Endothelial cell of umbilical vein (primary cell): ENCODE data around the gene EHMT1. TPM values are rescaled to one million over a fixed set of nuclear protein-coding genes. Genes with fewer than 3 reads are reported as not detected.
A peak's percentile ranks its signal among the peaks of the same experiment; 100 is the strongest.

ENCODE experiments used
- BruUV-seq: library from RNA; stranded (reverse); fragments of 400-500 nt; replicated peaks from 2 replicates; lab custom pipeline; 2021; lab: Mats Ljungman, UMichigan
- CTCF ChIA-PET: fragments of 300-600, 350-600 bp; sonication (Branson Sonifier 250); formaldehyde crosslinking; loops from one replicate; lab custom pipeline; 2021; ENCODE audit warnings: antibody characterized with exemption, inconsistent platforms; lab: Charles Lee
- POLR2A ChIA-PET: fragments of 300-600, 350-600 bp; sonication (Branson Sonifier 250); formaldehyde crosslinking; loops from one replicate; lab custom pipeline; 2021; ENCODE audit warnings: antibody characterized with exemption, inconsistent platforms; lab: Charles Lee
- DNase-seq: peaks from one replicate; pipeline ENCODE4 v3.0.0-alpha.2; 2011; ENCODE audit warnings: low read depth, low spot score
- FAIRE-seq: peaks from 2 replicates; lab custom pipeline; 2011; peaks lifted over from hg19 to GRCh38; lab: Jason Lieb, UNC
- H2AFZ ChIP-seq: 2 replicates; pipeline ENCODE4 v1.6.0; 2012; ENCODE audit warnings: low read depth, low read length, control low read depth, inconsistent platforms
- H3K27ac ChIP-seq: 2 replicates; pipeline ENCODE4 v1.5.1; 2011; ENCODE audit warnings: low read depth, mild to moderate bottlenecking, control low read depth, low read length, moderate library complexity; ENCODE audit not compliant: insufficient read depth
- H3K27me3 ChIP-seq, 2 experiments: 2 replicates each; pipeline versions ENCODE4 v1.6.0 to v1.6.1; 2011; ENCODE audit warnings: low read length in 2 of 2, mixed read lengths in 1 of 2; ENCODE audit not compliant: control insufficient read depth in 2 of 2, insufficient read depth in 2 of 2
- H3K36me3 ChIP-seq, 2 experiments: 2 replicates in 1 of 2; 3 replicates in 1 of 2; pipeline ENCODE4 v1.5.1; 2011; ENCODE audit warnings: low read length in 2 of 2, mild to moderate bottlenecking in 1 of 2, moderate library complexity in 1 of 2; ENCODE audit not compliant: control insufficient read depth in 2 of 2, insufficient read depth in 2 of 2; ENCODE audit errors: extremely low read depth in 1 of 2
- H3K4me1 ChIP-seq: 3 replicates; pipeline ENCODE4 v1.5.1; 2011; ENCODE audit warnings: mild to moderate bottlenecking, low read length; ENCODE audit not compliant: control insufficient read depth, insufficient read depth; ENCODE audit errors: extremely low read depth
- H3K4me2 ChIP-seq: 2 replicates; pipeline ENCODE4 v1.6.1; 2011; ENCODE audit warnings: low read length, control low read depth, mixed read lengths; ENCODE audit not compliant: insufficient read depth
- H3K4me3 ChIP-seq, 3 experiments: fragments of 200-600 bp in 1 of 3; sonication (generic), shearing (Covaris generic) in 1 of 3; replicated peaks in 1 of 3; 2 replicates each; pipeline ENCODE4 v1.5.1; 2011 to 2016; ENCODE audit warnings: control low read depth in 3 of 3, low read length in 3 of 3, mild to moderate bottlenecking in 2 of 3, inconsistent platforms in 1 of 3, low read depth in 1 of 3, moderate library complexity in 1 of 3; ENCODE audit not compliant: insufficient read depth in 1 of 3
- H3K79me2 ChIP-seq: 2 replicates; pipeline ENCODE4 v1.6.0; 2012; ENCODE audit warnings: low read length, inconsistent platforms; ENCODE audit not compliant: control insufficient read depth, insufficient read depth
- H3K9ac ChIP-seq: replicated peaks from 2 replicates; pipeline ENCODE3; 2011; ENCODE audit warnings: low read length, control low read depth; ENCODE audit not compliant: insufficient read depth; ENCODE audit errors: extremely low read depth
- H3K9me1 ChIP-seq: replicated peaks from 3 replicates; pipeline ENCODE4 v1.6.0; 2011; ENCODE audit warnings: mild to moderate bottlenecking, low read length; ENCODE audit not compliant: control insufficient read depth, insufficient read depth; ENCODE audit errors: extremely low read depth
- H3K9me3 ChIP-seq: replicated peaks from 2 replicates; pipeline ENCODE4 v1.5.1; 2012; ENCODE audit warnings: low read length, inconsistent platforms; ENCODE audit not compliant: control insufficient read depth, insufficient read depth
- H4K20me1 ChIP-seq: replicated peaks from 2 replicates; pipeline ENCODE3; 2011; ENCODE audit warnings: mild to moderate bottlenecking, low read length; ENCODE audit not compliant: control insufficient read depth, insufficient read depth; ENCODE audit errors: extremely low read depth
- EZH2 ChIP-seq: IDR thresholded peaks from 2 replicates; pipeline ENCODE4 v1.6.1; 2012; ENCODE audit warnings: borderline replicate concordance, low read depth, mild to moderate bottlenecking, moderate library complexity, low read length, inconsistent platforms; ENCODE audit not compliant: severe bottlenecking
- FOS ChIP-seq: IDR thresholded peaks from 2 replicates; pipeline ENCODE4 v1.6.1; 2011; ENCODE audit warnings: mild to moderate bottlenecking, low read length, moderate library complexity, borderline replicate concordance; ENCODE audit not compliant: insufficient read depth
- GATA2 ChIP-seq: IDR thresholded peaks from 2 replicates; pipeline ENCODE4 v1.7.0; 2011; ENCODE audit warnings: low read depth, mild to moderate bottlenecking, moderate library complexity, mixed read lengths, low read length; ENCODE audit not compliant: insufficient read length, insufficient read depth
- JUN ChIP-seq: IDR thresholded peaks from 2 replicates; pipeline ENCODE4 v1.6.1; 2011; ENCODE audit warnings: borderline replicate concordance, low read depth; ENCODE audit not compliant: insufficient read length, insufficient read depth
- MYC ChIP-seq: IDR thresholded peaks from one replicate; pipeline ENCODE4 v1.6.1; 2011; ENCODE audit warnings: mild to moderate bottlenecking, low read depth, low read length
- POLR2A ChIP-seq: IDR thresholded peaks from 2 replicates; pipeline ENCODE4 v1.6.1; 2012; ENCODE audit warnings: low read depth, mild to moderate bottlenecking, control low read depth, low read length
- POLR2AphosphoS5 ChIP-seq: IDR thresholded peaks from 2 replicates; pipeline ENCODE4 v1.6.1; 2012; ENCODE audit warnings: low read depth, mild to moderate bottlenecking, control low read depth, low read length, moderate library complexity; ENCODE audit not compliant: insufficient read depth
- dilution Hi-C: fragments of 300-500 bp; cut with MboI; formaldehyde crosslinking; loops from one replicate; pipeline ENCODE4 v1.15.0; 2019; ENCODE audit warnings: low sequenced_read_pairs; ENCODE audit not compliant: extremely low pct_ligation_motif_present
- intact Hi-C: fragments of 100-400 bp; cut with micrococcal nuclease; formaldehyde crosslinking; loops from one replicate; pipeline ENCODE4 v1.10.0; 2022
- polyA plus RNA-seq, 4 experiments: library from polyadenylated mRNA; depleted of rRNA in 3 of 4; stranded (reverse) in 3 of 4; unstranded in 1 of 4; fragments of >200 nt; gene quantifications; 2 replicates each; pipeline versions ENCODE4 v1.2.1 to v1.2.3, GENCODE V29; 2011 to 2012; ENCODE audit warnings: missing spikeins in 1 of 4
- total RNA-seq: library from RNA; stranded (reverse); gene quantifications from 2 replicates; pipeline ENCODE4 v1.2.3, GENCODE V29; 2021
- TF ChIP-seq, protein P1 (sequence below): IDR thresholded peaks from 2 replicates; pipeline ENCODE4 v1.6.1; 2011; ENCODE audit not compliant: insufficient read depth, insufficient read length

The EHMT1 gene
- total and polyA plus RNA-seq, 2 donors (not counting 3 experiments of a cell fraction or from before 2014, with no cell fraction given) = 48.2 to 104 TPM

DNA sequence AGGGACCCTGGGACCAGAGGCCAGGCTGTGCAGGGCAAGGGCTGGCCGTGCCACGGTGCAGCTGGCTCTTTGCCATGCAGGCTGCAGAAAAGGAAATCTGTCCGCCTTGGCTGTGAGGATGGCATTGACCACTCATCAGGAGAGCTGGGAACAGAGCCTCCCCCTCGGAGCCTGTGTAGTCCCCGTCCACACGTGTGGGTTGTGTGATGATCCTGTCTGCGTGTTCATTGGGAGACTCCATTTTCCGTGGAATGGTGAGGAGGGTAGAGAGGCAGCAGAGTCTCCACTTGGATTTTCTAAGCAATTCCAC lies 47.7 kb downstream of the EHMT1 start:
- Histone ChIP-seq H4K20me1 (no peaks in the 10 kb centered on the region), H3K79me2 (peaks cover 68% of the 10 kb centered on the region), H3K36me3 (peaks cover 0 to 3% of the 10 kb centered on the region in 2 experiments), H3K9me1 (no peaks in the 10 kb centered on the region), H3K27ac (no peak overlapping the region), H3K4me3 (no peak overlapping the region), H3K4me1 (peaks cover 13% of the 10 kb centered on the region), H2AFZ (no peak overlapping the region), H3K9ac (no peak overlapping the region), H3K9me3 (no peaks in the 10 kb centered on the region), H3K27me3 (no peaks in the 10 kb centered on the region), H3K4me2 (peak overlapping the region; percentile 18)
- dilution Hi-C loops = no loop called here
- intact Hi-C loops = no loop called here
- ChIA-PET CTCF (interaction anchor here (0.9 to 1.1 kb wide), 2 partner anchors 16 to 26 kb away, joined by 3 to 4 read pairs; no protein-coding TSS in a partner anchor), POLR2A (no interaction called here)
- TF ChIP-seq JUN = no peak
- no peak for TF ChIP-seq FOS
- TF ChIP-seq EZH2 = no peak
- no peak for TF ChIP-seq POLR2A
- TF ChIP-seq GATA2 = no peak
- TF ChIP-seq POLR2AphosphoS5 = no peak
- no peak for TF ChIP-seq MYC
- BruUV-seq = no TSS peak
- no peak for FAIRE-seq
- peak; percentile 47 for DNase-seq

DNA sequence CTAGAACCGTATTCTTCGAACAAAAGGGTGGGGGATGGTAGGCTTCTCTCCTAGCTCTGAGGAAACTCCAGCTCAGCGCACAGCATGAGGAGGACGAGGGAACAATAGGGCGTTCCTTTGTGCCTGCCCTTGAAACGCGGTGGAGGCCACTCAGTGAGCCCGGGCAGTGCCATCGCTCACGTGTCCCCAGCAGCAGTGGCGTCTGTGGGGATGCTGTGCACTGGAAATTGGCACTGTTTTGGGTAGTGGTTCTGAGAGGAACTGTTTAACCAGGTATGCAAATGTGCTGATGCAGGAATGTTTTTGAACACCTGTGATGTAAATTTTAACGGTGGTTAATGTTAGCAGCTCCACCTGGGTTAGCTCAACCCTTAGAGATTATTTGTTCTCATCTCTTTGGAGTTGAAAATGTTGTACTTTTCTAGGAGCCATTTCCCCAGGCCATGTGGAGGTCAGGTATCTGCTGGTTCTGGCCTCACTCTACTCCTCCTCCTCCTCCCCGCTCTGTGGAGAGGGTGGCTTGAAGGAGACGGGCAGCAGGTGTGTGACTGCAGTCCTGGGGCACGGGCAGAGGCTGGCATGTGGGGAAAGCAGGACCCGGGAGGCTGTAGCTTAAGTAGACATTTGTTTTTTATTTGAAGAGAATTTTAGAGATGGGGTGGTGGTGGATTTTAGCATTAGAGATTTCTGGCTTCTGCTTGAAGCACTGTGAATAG lies 48.3 kb downstream of the EHMT1 start:
- DNase-seq (peak; percentile 51), FAIRE-seq (peak; percentile 89)
- H3K9me1 ChIP-seq = no peaks in the 10 kb centered on the region
- no peaks in the 10 kb centered on the region for H3K27me3 ChIP-seq
- peak overlapping the region; percentile 18 for H3K4me2 ChIP-seq
- peaks cover 13% of the 10 kb centered on the region for H3K4me1 ChIP-seq
- POLR2A ChIA-PET = no interaction called here
- dilution Hi-C loops (no loop called here), intact Hi-C loops (no loop called here)
- H3K4me3 ChIP-seq = no peak overlapping the region
- CTCF ChIA-PET = interaction anchor here (0.9 to 1.1 kb wide), 2 partner anchors 16 to 26 kb away, joined by 3 to 4 read pairs; no protein-coding TSS in a partner anchor
- peaks cover 70% of the 10 kb centered on the region for H3K79me2 ChIP-seq
- H3K36me3 ChIP-seq = peaks cover 0 to 3% of the 10 kb centered on the region in 2 experiments
- no peak overlapping the region for H3K9ac ChIP-seq
- TF ChIP-seq, protein P1, sequence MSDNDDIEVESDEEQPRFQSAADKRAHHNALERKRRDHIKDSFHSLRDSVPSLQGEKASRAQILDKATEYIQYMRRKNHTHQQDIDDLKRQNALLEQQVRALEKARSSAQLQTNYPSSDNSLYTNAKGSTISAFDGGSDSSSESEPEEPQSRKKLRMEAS = no peak
- peak; percentile 25 for TF ChIP-seq MYC
- no peaks in the 10 kb centered on the region for H3K9me3 ChIP-seq
- H2AFZ ChIP-seq = no peak overlapping the region
- no TSS peak for BruUV-seq
- H4K20me1 ChIP-seq = no peaks in the 10 kb centered on the region
- no peak overlapping the region for H3K27ac ChIP-seq
